ENCODE data around the gene KCNJ12.
A peak's percentile ranks its signal among the peaks of the same experiment; 100 is the strongest.
"Not testable (repeated sequence)": the region's sequence is repeated elsewhere in the genome, so short reads cannot be mapped to it uniquely, and the experiment has no call there.

Gene KCNJ12

DNA sequence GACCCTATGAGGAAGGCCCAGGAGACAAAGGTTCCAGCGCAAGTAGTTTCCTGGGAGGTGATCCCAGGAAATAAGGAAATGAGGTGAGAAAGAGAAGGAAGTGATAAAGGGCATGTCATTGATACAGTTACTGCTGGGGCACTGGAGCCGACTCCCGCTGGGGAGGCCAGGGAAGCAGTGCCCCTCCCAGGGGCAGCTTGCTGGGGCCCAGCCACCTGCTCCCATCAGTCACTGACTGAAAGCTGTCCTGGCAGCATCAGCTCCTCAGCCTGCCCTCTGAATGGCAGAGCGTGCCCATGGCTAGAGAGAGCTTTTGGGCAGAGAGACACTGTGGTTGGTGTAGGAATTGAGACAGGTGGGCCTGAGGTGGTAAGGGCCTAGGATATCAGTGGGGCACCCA lies 33.2 kb downstream of the KCNJ12 start:
- DNase-seq: not testable (repeated sequence)

DNA sequence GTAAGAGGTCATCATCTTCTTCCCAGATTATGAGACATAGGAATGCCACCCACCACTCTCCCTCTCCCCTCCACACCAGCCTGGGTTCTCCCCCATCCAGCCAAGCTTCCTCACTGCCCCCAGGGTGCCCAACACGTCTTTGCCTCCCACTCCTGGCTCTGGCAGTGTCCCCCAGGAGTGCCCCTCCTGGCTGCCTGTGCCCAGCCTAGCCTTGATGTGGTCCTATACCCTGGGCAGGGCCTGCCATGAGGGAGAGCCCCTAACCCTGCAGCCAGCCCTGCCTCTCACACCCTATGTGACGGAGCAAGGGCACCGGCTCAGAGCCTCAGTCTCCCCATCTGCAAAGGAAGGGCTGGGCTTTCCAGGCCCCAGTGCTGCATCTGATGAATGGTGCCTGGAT lies 33.8 kb downstream of the KCNJ12 start:
- not testable (repeated sequence) for DNase-seq

DNA sequence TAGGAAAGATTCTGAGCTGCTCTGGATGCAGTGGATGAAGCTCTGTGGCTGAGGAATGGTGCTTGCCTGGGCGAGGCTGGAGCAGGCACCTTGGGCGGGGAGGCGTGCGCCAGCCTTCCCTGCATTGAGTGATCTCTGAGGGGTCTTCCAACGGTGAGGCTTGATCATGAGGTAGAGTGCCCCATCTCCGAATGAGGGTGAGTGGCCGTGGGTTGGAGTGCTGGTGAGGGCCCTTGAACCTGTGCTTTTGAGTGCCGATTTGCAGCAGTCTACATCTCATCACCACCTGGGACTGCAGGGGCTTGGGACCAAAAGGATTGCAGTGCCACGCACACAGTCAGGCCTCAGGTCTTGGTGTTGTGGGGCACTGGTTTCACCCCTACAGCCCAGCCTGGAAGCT lies 34.2 kb downstream of the KCNJ12 start:
- DNase-seq: not testable (repeated sequence)

DNA sequence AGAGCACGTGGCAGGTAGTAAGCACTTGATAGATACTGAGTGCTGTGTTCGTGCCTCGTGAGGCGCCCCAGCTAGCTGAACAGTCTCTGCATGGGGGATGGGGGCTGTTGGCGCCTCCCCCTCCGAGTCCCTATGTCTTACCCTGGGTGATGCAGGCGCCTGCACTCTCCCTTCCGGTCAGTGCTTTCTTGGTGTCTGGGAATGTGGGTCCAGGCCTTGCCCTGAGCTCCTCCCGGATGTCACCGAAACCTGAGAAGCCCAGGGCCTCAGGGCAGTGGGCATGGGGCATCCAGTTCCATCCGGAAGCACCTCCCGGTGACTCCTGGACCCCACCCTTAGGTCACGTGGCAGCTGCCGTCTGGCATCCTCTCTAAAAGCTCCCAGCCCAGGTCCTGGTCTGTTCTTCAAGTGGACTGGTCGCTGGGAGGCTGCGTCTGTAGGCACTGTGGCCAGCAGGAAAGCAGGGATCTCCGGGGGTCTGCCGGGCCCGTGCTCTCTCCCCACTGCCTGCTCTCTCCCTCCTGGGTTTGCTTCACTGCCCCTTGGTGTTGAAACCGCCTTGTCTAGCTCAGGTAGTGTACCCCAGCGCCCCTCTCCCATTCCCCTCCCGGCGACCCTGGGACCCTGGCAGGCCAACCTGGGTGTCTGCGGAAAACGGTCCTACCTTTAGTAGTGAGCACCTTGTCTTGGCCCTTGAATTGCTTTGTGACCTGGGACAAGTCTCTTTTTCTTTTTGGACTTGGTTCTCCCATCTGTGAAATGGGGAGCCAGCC lies 34.9 kb downstream of the KCNJ12 start:
- not testable (repeated sequence) for DNase-seq

DNA sequence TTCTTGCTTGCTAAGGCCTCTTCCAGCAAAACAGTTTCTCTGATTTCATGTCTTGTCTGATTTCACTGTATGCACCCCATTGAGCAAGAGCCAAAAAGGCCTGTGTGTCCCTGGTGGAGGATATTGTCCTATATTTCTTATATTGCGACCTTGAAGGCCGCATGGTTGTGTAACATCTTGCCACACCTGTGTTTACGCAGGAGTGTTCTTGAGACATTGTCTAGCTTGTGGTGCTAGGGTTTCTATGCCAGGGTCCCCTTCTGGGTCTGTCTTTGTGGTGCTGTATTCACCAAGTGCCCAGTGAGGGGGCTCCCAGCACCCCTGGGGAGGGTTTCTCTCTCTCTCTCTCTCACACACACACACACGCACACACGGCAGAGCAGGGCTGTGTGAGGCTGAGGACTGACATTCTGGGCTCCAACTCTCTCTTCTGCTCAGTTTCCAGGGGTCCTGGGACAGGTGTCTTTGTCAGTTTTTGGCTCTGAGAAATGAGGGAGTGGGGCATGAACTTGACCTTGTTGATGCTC lies 35.6 kb downstream of the KCNJ12 start:
- DNase-seq: not testable (repeated sequence)

DNA sequence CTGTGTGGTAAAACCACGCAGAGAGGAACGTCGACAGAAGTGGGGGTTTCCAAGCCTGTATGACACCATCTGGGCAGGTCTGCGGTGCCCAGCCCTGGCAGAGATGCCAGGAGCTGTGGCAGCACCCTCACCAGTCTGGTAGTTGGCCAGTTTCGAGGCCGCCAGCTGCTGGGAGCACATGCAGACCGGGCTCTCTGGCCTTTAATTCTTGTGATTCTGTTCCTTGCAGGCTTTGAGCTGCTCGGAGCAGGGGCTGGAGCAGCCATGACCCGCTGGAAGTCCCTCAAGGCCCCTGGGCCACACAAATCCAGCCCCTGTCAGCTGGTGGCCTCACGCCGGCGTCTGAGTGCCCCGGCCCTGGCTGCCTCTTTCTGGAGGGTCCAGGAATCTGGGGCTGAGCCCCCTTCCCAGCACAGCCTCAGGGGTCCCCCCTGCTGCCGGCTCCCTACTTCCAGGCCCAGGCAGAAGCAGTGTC lies 36.1 kb downstream of the KCNJ12 start:
- DNase-seq: not testable (repeated sequence)

DNA sequence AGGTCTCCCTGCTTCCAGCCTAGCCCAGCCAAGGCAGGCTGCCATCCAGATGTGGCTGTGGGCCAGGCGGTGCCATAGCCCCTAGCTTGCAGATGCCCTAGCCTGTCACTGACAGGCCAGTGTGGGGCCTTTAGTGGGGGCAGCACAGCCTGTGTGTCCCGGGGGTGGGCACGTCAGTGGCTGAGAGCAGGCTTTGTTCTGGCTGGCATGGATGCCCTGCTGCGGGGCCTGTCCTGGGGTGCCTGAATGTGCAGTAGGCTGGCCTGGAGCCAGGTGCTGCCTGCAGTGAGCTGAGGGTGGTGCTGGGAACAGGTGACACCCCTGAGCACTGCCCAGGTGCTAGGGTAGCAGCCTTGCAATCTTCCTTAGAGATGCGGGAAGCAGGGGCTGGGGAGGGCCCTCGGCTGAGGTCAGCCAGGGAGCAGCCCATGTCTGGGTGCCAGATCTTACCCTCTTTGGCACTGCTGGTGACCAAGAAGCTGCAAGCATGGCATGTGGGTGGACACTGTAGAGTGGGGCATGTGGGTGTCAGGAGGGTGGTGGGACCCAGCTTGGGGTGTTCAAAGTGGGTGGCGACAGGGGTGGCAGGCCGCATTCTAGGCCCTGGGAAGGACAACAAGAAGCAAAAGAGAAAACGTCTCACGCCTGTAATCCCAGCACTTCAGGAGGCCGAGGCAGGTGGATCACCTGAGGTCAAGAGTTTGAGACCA lies 37.6 kb downstream of the KCNJ12 start:
- DNase-seq: not testable (repeated sequence)

DNA sequence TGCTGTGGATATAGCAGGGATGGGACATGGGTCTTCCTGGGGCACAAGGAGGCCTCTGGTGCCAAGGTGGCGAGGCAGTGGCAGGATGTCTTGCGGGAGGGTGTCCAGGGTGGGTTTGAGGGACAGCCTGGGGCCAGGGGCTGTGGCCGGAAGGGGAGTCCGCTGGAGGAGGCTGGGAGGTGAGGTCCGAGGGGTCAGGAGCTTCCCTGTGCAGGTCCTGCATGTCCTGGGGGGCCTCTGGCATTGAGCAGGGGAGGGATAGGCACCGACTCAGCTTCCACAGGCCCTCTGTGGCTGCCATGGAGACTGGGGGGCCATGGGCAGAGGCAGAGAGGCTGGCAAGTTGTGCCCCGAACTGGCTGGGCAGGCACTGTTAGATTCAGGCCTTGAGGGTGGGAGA lies 38.5 kb downstream of the KCNJ12 start:
- not testable (repeated sequence) for DNase-seq

DNA sequence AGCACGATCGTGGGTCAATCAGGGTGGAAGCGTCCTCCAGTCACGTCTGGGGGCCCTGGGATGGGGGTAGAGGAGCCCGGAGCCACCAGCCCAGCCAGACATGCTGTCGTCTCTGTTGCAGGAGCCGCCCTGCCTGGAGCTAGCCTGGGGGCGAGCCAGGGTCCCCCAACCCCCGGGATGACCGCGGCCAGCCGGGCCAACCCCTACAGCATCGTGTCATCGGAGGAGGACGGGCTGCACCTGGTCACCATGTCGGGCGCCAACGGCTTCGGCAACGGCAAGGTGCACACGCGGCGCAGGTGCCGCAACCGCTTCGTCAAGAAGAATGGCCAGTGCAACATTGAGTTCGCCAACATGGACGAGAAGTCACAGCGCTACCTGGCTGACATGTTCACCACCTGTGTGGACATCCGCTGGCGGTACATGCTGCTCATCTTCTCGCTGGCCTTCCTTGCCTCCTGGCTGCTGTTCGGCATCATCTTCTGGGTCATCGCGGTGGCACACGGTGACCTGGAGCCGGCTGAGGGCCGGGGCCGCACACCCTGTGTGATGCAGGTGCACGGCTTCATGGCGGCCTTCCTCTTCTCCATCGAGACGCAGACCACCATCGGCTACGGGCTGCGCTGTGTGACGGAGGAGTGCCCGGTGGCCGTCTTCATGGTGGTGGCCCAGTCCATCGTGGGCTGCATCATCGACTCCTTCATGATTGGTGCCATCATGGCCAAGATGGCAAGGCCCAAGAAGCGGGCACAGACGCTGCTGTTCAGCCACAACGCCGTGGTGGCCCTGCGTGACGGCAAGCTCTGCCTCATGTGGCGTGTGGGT lies 39.2 kb downstream of the KCNJ12 start:
- DNase-seq: not testable (repeated sequence)

DNA sequence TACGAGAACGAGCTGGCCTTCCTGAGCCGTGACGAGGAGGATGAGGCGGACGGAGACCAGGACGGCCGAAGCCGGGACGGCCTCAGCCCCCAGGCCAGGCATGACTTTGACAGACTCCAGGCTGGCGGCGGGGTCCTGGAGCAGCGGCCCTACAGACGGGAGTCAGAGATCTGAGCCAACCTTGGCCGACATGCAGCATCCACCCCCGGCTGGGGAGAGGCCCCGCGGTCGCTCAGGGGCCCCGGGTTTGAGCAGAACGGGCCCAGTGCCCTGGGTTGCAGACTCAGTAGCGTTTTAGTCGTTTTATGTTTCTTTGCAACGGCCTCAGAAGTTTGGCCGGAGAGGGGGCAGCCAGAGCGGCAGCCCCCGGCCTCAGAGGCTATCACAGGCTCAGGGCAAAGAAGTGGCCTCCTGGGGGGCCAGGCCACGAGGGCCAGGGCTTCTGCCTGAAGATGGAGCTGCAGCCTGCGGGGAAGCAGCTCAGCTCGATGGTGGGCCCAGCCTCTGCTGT lies 40.4 kb downstream of the KCNJ12 start:
- DNase-seq: not testable (repeated sequence)

DNA sequence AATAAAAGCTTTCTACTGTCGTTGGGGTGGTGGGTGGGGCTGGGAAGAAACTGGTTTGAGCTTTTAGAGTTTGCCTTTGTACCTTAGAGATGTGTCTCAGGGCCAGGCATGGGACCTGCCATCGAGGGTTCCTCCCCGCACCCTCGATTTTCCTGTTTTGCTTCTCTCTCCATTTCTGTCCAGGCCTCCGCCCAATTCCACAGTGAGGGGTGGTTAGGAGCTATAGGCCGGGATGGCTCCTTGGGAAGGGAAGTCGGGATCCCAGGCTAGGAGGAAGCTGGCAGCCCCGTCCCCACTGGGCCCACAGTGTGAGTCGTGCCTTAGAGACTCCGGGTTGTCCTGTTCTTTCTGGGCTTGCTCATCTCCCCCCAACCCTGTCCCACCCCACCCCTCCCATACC lies 41.2 kb downstream of the KCNJ12 start:
- DNase-seq: peak; percentile 13

DNA sequence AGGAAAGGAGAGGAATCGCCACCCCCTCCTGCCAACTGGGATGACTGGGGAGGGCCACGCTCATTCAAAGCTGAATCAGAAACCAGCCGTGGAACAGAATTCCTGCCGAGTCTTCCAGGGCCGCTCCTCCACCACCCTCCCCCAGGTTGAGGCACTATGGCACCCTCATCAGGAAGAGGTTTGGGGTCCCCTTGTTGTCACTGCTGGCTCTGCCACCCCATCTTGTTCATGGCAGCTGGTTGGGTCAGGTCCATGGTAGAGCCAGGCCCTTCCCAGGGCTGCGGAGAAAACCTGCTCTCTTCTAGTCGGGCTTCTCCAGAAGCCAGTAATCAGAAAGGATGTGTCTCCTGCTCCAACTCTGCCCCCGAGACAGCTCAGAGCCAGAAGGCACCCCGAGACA lies 41.8 kb downstream of the KCNJ12 start:
- DNase-seq: no peak

DNA sequence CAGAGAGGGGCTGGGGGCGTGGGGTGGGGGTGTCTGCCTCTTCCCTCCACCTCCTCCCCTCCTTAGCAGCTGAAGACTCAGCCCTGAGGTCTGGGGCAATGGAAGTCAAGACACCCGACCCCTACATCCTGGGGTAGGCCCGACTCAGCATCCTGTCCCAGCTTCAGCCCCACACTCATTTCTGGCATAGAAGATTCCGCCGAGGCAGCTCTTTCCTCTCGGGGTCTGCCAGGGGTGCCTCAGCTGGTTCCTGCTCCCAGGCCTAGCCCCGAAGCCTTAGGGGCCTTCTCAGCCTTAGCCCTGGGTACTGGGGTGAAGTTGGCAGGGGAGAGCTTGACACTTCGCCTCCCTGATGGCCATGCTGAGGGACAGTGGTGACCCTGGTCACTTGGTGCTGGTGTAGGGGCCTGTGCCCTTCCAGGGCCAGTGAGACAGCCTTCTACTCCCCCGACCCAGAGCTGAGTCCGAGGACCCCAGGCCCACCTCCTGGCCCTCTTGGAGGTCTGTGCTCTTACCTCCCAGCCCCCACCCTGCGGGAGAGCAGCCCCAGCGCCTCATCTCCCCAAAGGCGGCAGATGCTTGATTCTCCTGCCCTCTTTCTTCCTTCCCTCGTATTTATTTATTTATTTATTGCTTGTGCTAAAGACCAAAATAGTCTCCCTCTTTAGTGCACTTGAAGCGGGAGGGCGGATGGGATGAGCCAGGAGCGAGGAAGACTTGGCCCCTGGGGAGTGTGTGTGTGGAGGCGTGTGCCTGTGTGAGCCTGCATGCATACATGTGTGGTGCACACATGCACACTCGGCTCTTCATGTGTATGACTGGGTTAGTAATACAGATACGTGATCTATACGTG lies 42.5 kb downstream of the KCNJ12 start:
- DNase-seq: no peak

DNA sequence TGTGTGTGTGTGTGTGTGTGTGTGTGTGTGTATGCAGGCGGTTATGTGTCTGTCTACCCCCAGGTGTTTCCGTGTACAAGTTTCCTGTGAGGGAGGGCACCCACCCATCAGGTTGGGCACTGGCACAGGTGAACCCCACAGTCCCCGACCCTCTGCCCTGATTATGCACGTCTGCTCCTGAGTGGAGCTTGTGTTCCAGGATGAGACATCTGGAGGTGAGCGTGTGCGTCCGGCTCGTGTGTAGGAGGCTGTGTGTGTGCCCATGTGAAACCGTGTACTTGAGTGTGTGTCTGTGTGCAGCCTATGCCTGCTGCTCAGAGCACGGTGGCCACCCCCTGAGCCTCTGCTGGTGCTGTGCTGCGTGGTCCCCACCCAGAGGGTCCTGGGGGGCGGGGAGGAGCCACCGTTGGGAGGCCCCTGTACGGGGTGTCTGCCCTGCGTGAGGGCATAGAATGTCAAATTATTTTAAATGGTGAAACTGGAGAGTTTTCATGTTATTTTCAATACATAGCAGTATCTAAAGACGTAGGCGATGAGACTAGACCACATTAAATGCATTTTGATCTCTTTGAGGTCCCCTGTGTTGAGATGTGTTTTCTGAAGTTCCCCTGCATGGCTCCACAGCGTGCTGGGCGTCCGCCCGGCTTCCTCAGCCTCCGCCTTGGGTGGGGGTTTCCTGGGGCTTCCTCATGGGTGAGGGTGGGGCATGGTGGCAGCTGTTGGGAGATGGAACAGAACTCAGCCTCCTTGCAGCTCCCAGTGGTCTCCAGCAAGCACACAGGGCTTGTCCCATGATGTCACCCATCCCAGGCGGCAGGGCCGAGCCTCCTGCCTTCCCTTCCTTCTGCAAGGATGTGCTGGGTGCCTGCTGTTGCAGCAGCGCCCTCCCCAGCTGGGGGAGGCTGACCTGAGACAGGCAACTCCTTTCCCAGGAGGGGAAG lies 43.4 kb downstream of the KCNJ12 start:
- DNase-seq: no peak

DNA sequence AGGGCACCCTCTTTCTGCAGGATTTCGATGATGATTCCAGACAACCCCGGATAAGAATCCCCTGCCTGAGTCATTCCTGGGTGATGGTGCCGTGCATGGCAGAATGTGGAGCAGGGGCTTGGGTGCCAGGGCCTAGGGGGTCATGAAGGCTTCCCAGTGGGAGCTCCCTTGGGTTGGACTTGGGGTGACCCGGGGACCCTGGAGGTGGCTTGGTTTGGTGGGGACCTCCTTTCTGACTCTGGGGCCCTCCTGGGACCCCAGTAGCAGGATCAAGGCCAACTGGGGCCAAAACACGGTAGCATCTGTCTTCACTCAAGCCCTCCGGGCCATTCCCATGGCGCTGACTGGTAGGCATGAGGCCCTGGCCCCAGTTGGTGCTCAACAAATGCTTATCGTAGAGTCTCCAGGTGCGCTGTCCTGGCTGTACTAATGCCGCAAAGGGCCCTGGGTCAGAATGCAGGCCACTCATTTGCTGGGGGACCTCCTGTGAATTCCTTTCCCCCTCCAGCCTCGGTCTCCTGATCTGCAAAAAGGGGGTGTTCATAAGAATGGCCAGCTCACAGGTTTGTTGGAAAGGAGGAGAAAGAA lies 44.4 kb downstream of the KCNJ12 start:
- DNase-seq: not testable (repeated sequence)

DNA sequence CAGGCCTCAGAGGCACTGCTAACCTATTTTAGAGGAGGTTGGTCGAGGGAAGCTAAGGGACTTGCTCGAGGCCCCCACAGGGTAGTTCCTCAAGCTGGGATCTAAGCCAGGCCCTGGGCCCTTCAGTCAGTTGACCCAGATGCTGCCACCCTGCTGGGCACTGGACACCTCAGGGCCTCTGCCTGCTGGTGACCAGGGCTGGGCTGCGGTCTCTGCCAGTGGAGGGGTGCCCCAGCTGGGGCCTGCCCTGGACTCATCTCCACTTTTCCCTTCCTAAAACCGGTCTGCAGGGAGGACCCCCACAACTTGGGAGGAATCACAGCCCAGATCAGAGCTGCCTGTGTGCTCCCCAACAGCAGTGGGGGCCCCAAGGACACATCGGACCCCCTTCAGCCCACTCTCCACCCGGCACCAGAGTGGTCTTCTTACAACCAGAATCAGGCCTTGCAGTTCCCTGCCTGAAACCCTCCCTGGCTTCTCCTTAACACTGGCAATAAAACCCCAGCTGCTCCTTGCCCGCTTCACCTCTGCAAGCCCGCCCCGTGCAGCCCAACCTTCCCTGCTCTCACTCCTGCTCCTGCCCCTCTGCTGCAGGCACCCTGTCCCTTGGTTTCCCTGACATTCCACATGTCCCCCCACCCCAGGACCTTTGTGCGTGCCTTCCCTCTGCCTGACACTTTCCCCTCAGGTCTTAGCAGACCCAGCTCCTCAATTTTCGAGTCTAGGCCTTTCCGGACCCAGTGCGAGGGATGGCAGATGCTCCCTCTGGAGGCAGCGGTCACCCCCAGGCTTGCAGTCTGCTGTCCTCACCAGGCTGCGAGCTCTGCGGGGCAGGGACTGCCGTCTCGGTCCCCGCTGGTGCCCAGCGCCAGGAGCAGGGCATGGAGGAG lies 45.5 kb downstream of the KCNJ12 start:
- not testable (repeated sequence) for DNase-seq

DNA sequence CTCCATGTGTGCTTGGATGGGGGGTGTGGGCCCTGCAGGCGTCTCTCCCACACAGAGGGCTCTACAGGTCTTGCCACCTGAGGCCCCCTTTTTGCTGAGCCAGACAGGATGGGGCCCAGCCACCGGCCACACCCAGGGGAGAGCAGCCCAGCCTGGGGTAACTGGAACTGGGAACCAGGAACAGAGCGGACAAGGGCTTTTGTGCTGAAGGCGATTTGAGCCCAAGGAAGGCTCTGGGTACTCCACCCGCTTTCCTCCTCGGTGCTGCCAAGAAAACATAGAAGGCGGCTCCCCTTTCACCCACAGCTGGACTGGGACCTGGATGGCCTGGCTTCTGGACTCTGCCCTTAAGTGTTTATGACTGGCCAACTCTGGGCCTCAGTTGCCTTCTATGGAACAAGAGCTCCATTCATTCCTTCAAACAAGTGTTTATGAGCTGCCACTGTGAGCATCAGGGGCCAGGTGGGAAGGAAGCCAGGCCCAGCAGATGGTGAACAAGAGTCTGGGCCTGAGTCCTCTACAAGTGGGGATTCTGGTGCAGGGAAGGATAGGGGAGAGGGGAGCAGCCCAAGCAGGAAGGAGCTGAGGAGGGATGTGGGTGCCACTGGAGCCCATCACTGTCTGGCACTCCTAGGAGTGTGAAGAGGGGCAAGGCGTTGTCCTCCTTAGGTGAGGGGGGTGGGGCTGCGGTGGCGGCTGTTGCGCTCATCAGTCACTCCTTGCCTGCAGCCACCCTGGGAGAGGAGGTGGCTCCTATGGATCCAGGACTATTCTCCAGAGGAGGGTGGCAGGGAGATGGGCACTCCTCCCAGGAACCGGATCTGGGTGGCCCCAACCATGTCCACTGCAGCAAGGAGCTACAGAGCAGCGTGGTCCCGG lies 46.4 kb downstream of the KCNJ12 start:
- DNase-seq: not testable (repeated sequence)

DNA sequence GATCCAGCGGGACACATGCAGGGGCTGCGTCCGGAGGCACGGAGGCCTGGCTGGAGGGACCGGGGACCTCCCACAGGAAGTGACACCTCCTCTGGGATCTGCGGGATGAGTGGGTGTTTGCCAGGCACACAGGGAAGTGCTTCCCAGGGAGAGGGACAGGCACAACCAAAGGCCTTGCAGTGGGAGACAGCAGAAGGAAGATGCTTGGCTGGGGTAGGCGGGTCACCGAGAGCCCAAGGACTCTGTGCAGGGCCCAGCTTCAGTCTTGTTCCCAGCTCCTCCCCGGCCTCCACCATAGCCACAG lies 47.0 kb downstream of the KCNJ12 start:
- peak; percentile 32 for DNase-seq

Data from fibroblast of skin of right biceps (primary cell).